Panc1 (cell line): Measurements from ENCODE around the gene CDC23. TPM values are rescaled to one million over a fixed set of nuclear protein-coding genes. Genes with fewer than 3 reads are reported as not detected.

ENCODE experiments used
- ATAC-seq: fragments of 200-7000 bp; cut with Tn5 transposase; 2 replicates; pipeline ENCODE4 v1.9.1; 2020; ENCODE audit warnings: mild to moderate bottlenecking, moderate library complexity
- BruUV-seq: library from RNA; stranded (reverse); fragments of 400-500 nt; replicated peaks from 2 replicates; lab custom pipeline; 2021; lab: Mats Ljungman, UMichigan
- CTCF ChIA-PET: fragments of 300-600 bp; sonication (Branson Sonifier 250); formaldehyde crosslinking; loops from one replicate; lab custom pipeline; 2022; ENCODE audit warnings: antibody characterized with exemption; lab: Charles Lee
- POLR2A ChIA-PET: fragments of 300-600 bp; sonication (Branson Sonifier 250); formaldehyde crosslinking; loops from one replicate; lab custom pipeline; 2022; ENCODE audit warnings: antibody characterized with exemption; lab: Charles Lee
- DNase-seq: peaks from one replicate; pipeline ENCODE4 v3.0.0-alpha.2; 2010; ENCODE audit warnings: low read depth, low spot score
- H3K27ac ChIP-seq: 2 replicates; pipeline ENCODE4 v1.5.1; 2011; ENCODE audit warnings: mild to moderate bottlenecking, low read length, inconsistent platforms
- H3K27me3 ChIP-seq: fragments of 200-500 bp; sonication (Bioruptor generic); 2 replicates; pipeline ENCODE4 v1.6.0; 2014; ENCODE audit warnings: low read length, inconsistent platforms; ENCODE audit not compliant: control insufficient read depth, insufficient read depth
- H3K36me3 ChIP-seq: fragments of 200-500 bp; sonication (Bioruptor generic); 2 replicates; pipeline ENCODE4 v1.5.1; 2014; ENCODE audit warnings: inconsistent platforms, mild to moderate bottlenecking, low read length, moderate library complexity; ENCODE audit not compliant: control insufficient read depth, insufficient read depth
- H3K4me1 ChIP-seq: 2 replicates; pipeline ENCODE4 v1.5.1; 2011; ENCODE audit warnings: inconsistent platforms, mild to moderate bottlenecking, low read length, moderate library complexity; ENCODE audit not compliant: control insufficient read depth, insufficient read depth
- H3K4me3 ChIP-seq, 2 experiments: 2 replicates each; pipeline ENCODE4 v1.5.1; 2011 to 2012; ENCODE audit warnings: low read depth in 2 of 2, low read length in 2 of 2, mild to moderate bottlenecking in 2 of 2, inconsistent platforms in 1 of 2, moderate library complexity in 1 of 2
- H3K9me3 ChIP-seq: fragments of 200-500 bp; sonication (Bioruptor generic); 2 replicates; pipeline ENCODE4 v1.5.1; 2014; ENCODE audit warnings: low read depth, mild to moderate bottlenecking, inconsistent platforms, low read length, moderate library complexity; ENCODE audit not compliant: control insufficient read depth, insufficient read depth
- CTCF ChIP-seq: fragments of 450-650 bp; IDR thresholded peaks from 2 replicates; pipeline ENCODE4 v1.5.1; 2017; ENCODE audit warnings: mild to moderate bottlenecking
- POLR2AphosphoS5 ChIP-seq: IDR thresholded peaks from 2 replicates; pipeline ENCODE4 v1.6.1; 2012; ENCODE audit warnings: mild to moderate bottlenecking, low read depth, low read length, moderate library complexity
- SIN3A ChIP-seq: IDR thresholded peaks from 2 replicates; pipeline ENCODE4 v1.6.1; 2012; ENCODE audit warnings: low read depth, mild to moderate bottlenecking, low read length, moderate library complexity, borderline replicate concordance; ENCODE audit not compliant: insufficient read depth
- TCF7L2 ChIP-seq: IDR thresholded peaks from 2 replicates; pipeline ENCODE4 v1.6.1; 2011; ENCODE audit warnings: mild to moderate bottlenecking, low read depth, low read length, inconsistent platforms
- in situ Hi-C: cut with HindIII; loops from 2 replicates; pipeline ENCODE4 v1.10.0; 2016; ENCODE audit warnings: low sequenced_read_pairs, low pct_unique_long_range_greater_than_20kb
- intact Hi-C: fragments of 100-400 bp; cut with micrococcal nuclease; formaldehyde crosslinking; loops from one replicate; pipeline ENCODE4 v1.10.0; 2022; ENCODE audit not compliant: unreplicated experiment
- total RNA-seq: library from RNA; stranded (reverse); gene quantifications from one replicate; pipeline ENCODE4 v1.2.1, GENCODE V29; 2021; ENCODE audit not compliant: unreplicated experiment
- TF ChIP-seq, protein P1 (sequence below), 2 experiments: IDR thresholded peaks; 2 replicates each; pipeline ENCODE4 v1.6.1; 2011 to 2012; ENCODE audit warnings: low read depth in 2 of 2, control low read depth in 1 of 2, low read length in 1 of 2, mild to moderate bottlenecking in 1 of 2, moderate library complexity in 1 of 2; ENCODE audit not compliant: insufficient read depth in 1 of 2

CDC23 gene
- total RNA-seq, 1 experiment from 2014 or later, result 44.7 TPM

GRCh38 chr5:138182808-138183207, 30.3 kb downstream of the CDC23 start:
- DNase-seq (no peak), ATAC-seq (no peak)
- no peaks in the 10 kb centered on the region for H3K27me3 ChIP-seq
- TF ChIP-seq SIN3A (no peak), POLR2AphosphoS5 (no peak), TCF7L2 (no peak), CTCF (no peak)
- TF ChIP-seq, protein P1, sequence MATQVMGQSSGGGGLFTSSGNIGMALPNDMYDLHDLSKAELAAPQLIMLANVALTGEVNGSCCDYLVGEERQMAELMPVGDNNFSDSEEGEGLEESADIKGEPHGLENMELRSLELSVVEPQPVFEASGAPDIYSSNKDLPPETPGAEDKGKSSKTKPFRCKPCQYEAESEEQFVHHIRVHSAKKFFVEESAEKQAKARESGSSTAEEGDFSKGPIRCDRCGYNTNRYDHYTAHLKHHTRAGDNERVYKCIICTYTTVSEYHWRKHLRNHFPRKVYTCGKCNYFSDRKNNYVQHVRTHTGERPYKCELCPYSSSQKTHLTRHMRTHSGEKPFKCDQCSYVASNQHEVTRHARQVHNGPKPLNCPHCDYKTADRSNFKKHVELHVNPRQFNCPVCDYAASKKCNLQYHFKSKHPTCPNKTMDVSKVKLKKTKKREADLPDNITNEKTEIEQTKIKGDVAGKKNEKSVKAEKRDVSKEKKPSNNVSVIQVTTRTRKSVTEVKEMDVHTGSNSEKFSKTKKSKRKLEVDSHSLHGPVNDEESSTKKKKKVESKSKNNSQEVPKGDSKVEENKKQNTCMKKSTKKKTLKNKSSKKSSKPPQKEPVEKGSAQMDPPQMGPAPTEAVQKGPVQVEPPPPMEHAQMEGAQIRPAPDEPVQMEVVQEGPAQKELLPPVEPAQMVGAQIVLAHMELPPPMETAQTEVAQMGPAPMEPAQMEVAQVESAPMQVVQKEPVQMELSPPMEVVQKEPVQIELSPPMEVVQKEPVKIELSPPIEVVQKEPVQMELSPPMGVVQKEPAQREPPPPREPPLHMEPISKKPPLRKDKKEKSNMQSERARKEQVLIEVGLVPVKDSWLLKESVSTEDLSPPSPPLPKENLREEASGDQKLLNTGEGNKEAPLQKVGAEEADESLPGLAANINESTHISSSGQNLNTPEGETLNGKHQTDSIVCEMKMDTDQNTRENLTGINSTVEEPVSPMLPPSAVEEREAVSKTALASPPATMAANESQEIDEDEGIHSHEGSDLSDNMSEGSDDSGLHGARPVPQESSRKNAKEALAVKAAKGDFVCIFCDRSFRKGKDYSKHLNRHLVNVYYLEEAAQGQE (IDR thresholded peaks at IDR 0.05; ENCODE audit: insufficient read depth in 1 of 2, low read depth in 2 of 2, low read length in 1 of 2), result no peak
- peaks cover 17% of the 10 kb centered on the region for H3K4me1 ChIP-seq
- peaks cover 58% of the 10 kb centered on the region for H3K36me3 ChIP-seq
- POLR2A ChIA-PET, result no interaction called here
- in situ Hi-C loops (no loop called here), intact Hi-C loops (loop anchor here (10.0 kb wide), 1 partner anchor 232 kb away; no protein-coding TSS in a partner anchor)
- CTCF ChIA-PET, result no interaction called here
- H3K9me3 ChIP-seq, result no peaks in the 10 kb centered on the region
- no TSS peak for BruUV-seq
- no peak overlapping the region for H3K27ac ChIP-seq
- H3K4me3 ChIP-seq, result no peak overlapping the region

DNA sequence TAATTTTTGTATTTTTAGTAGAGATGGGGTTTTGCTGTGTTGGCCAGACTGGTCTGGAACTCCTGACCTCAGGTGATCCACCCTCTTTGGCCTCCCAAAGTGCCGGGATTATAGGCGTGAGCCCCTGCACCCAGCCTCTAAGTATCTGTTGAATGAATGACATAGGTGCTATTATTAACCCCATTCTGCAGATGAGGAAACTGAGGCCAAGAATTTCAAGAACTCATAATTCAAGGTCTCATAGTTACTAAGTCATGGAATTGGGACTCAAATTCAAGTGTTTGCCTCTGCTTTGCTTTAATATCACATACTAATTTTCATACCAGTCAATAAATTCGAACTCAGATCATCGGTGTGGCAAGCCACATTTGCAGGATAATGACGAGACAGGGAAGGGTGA, 32.3 kb downstream of the CDC23 start:
- in situ Hi-C loops (no loop called here), intact Hi-C loops (loop anchor here (2.0 to 10.0 kb wide), 2 partner anchors 102 to 234 kb away; no protein-coding TSS in a partner anchor)
- Histone ChIP-seq H3K27me3 (no peaks in the 10 kb centered on the region), H3K4me1 (peaks cover 22% of the 10 kb centered on the region), H3K36me3 (peaks cover 43% of the 10 kb centered on the region), H3K27ac (no peak overlapping the region), H3K9me3 (no peaks in the 10 kb centered on the region), H3K4me3 (no peak overlapping the region)
- ChIA-PET POLR2A (no interaction called here), CTCF (interaction anchor here (1.5 kb wide), 1 partner anchor 102 kb away, joined by 3 read pairs; no protein-coding TSS in a partner anchor)
- no peak for TF ChIP-seq POLR2AphosphoS5
- TF ChIP-seq CTCF, result no peak
- TF ChIP-seq TCF7L2, result no peak
- TF ChIP-seq SIN3A, result no peak
- TF ChIP-seq, protein P1 (IDR thresholded peaks at IDR 0.05; ENCODE audit: insufficient read depth in 1 of 2, low read depth in 2 of 2, low read length in 1 of 2), result no peak
- no peak for ATAC-seq
- DNase-seq, result no peak
- no TSS peak for BruUV-seq
